Activated naive CD4-positive, alpha-beta T cell treated with anti-CD3 and anti-CD28 coated beads for 36 hours (primary cell): ENCODE measurements around the gene HPCAL1. TPM values are rescaled to one million over a fixed set of nuclear protein-coding genes. Genes with fewer than 3 reads are reported as not detected.

Experiments used
- CTCF ChIA-PET: fragments of 350-600 bp; sonication (Branson Sonifier 250); formaldehyde crosslinking; loops from one replicate; lab custom pipeline; 2021; ENCODE audit warnings: antibody characterized with exemption; lab: Charles Lee
- DNase-seq: peaks from one replicate; pipeline ENCODE4 v3.0.0-alpha.2; 2020
- H3K27ac Mint-ChIP-seq: one replicate; pipeline ENCODE4 v1.8.0; 2021; ENCODE audit warnings: mild to moderate bottlenecking, mixed read lengths
- H3K27me3 Mint-ChIP-seq: one replicate; pipeline ENCODE4 v1.8.0; 2021; ENCODE audit warnings: low read depth, mixed read lengths
- H3K36me3 Mint-ChIP-seq: one replicate; pipeline ENCODE4 v1.8.0; 2021; ENCODE audit warnings: low read depth, mixed read lengths
- H3K4me1 Mint-ChIP-seq: one replicate; pipeline ENCODE4 v1.8.0; 2021; ENCODE audit warnings: low read depth, mixed read lengths
- H3K4me3 Mint-ChIP-seq: one replicate; pipeline ENCODE4 v1.8.0; 2021; ENCODE audit warnings: mild to moderate bottlenecking, moderate library complexity, mixed read lengths
- H3K9me3 Mint-ChIP-seq: one replicate; pipeline ENCODE4 v1.8.0; 2021; ENCODE audit warnings: mixed read lengths
- intact Hi-C: fragments of 100-400 bp; cut with micrococcal nuclease; formaldehyde crosslinking; loops from one replicate; pipeline ENCODE4 v1.15.1; 2023
- total RNA-seq, 2 experiments: library from RNA; stranded (reverse); gene quantifications; one replicate each; pipeline ENCODE4 v1.2.3, GENCODE V29; 2021

Gene HPCAL1
- total RNA-seq = 10 to 100 TPM; 71.4 to 73.8 TPM

DNA sequence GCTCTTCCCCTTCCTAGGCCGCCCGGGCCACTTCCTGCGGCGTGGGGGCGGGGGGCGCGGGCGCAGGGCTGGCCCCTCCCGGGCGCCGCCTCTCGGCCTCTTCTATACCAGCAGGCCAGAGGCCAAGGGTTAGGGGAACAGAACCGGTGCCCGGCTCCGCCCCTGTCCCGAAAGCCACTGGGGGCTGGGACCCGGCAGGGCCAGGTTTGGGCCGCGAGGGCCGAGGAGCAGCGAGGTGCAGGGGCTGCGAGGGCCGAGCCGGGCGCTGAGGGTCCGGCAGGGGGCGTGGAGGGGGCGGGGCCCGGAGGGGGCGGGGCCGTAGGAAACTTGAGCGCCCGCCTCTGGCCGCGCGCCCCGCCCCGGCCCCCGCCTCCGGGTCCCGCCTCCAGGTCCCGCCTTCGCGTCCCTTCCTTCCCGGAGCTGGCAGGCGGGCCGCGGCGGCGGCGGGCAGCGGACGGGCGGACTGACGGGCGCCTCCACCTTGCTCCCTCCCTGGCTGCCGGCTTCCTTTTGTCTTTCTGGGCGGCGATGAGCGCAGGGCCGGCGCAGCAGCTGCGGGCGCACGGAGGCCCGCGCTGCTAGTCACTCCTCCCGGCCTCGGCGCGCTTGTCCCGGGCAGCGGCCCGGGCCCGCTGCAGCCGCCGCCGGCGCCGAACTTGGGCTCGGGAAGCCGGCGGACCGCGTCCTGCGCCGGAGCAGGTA lies at the start of gene HPCAL1:
Gene HPCAL1, plus strand, starts transcription at position 426 of the 702 bp plus-strand sequence. CDS start 116,854 bp downstream, outside the sequence.
- no peaks in the 10 kb centered on the region for H3K9me3 Mint-ChIP-seq
- H3K36me3 Mint-ChIP-seq = peaks cover 2% of the 10 kb centered on the region
- H3K4me3 Mint-ChIP-seq = peak within 1 kb of the TSS; percentile 99
- peak; percentile 84 for DNase-seq
- CTCF ChIA-PET = interaction anchor here (0.5 to 11.4 kb wide), 7 partner anchors 19 to 374 kb away, joined by 3 to 125 read pairs (median 4); no protein-coding TSS in a partner anchor
- peak within 1 kb of the TSS; percentile 83 for H3K27ac Mint-ChIP-seq
- peaks cover 71% of the 10 kb centered on the region for H3K4me1 Mint-ChIP-seq
- intact Hi-C loops = loop anchor here (1.0 to 10.0 kb wide), 7 partner anchors 30 to 748 kb away; partner anchors contain the start of genes ADAM17 and RRM2
- no peaks in the 10 kb centered on the region for H3K27me3 Mint-ChIP-seq

DNA sequence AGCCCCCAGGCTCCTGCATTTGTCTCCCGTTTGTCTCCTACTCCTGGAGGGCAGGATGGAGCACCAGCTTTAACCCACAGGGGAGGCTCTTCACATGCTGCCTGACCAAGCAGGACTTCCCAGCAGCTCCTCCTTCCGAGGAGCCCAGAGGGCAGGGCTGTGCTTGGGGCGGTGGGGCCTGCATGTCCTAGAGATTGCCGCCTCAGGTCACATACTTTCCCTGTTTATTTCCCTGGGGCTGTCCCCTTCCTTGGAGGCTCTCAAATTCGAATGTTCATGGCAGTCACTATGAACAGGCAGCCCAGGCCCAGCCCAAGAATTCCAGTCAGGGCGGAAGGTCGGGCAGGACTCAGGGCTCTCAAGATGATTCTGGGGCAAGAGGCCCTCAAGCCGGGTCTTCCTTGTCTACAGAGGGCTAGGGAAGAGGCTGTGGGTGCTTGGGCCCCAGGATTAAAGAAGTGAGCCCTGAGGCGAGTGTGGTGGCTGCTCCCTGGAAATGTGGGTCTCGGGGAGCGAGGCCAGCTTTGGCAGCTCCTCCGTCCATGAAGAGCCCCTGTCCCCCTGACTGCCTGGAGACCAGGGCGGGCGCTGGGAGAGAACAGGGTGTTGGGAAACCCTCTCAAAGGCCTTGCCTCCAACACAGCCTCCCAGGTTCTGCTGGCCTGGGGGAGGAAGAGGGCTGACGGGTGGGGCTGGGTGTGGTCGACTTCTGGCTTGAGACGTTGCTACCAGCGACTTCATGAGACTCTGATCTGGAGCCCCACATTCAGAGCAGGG lies 48.9 kb upstream of the HPCAL1 start:
- H3K4me1 Mint-ChIP-seq = no peaks in the 10 kb centered on the region
- CTCF ChIA-PET = no interaction called here
- no peak overlapping the region for H3K27ac Mint-ChIP-seq
- H3K9me3 Mint-ChIP-seq = peaks cover 17% of the 10 kb centered on the region
- DNase-seq = no peak
- no peaks in the 10 kb centered on the region for H3K36me3 Mint-ChIP-seq
- intact Hi-C loops = no loop called here
- no peak overlapping the region for H3K4me3 Mint-ChIP-seq
- no peaks in the 10 kb centered on the region for H3K27me3 Mint-ChIP-seq

DNA sequence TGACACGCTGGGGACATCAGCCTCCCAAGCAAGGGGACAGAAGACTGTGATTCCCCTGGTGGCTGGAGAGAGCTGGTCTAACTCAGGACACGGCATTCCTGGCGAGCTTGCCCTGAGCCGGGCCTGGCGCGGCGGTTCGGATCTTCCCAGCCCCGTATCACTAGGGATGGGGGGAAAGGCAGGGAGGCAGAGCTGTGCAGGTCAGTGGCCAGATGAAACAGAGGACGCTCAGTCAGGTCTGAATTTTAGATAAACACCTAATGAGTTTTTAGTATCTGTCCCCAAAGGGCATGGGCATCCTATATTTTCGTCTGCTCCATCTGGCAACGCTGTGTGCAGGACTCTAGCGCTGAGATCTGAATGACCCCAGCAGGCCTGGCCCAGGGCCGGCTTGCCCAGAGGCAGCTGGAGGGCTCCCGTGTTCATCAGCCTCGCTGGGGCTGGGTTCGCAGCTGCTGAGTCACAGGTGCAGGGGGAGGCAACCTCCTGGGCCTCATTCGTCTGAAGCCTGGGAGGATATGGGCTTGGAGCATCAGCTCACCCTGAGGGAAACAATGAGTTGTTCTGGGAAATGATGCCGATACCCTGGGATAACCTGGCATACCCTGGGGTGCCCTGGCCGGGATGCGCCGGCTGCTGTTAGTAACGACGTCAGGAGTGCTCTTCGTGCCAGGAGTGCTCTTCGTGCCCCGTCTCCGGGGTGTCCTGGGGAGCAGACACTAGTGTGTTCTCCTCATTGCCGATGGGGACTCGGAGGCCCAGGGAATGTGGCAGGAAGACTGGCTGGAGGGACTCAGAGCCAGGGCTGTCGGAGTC lies 48.1 kb upstream of the HPCAL1 start:
- Mint-ChIP-seq H3K27me3 (no peaks in the 10 kb centered on the region), H3K4me1 (no peaks in the 10 kb centered on the region), H3K36me3 (no peaks in the 10 kb centered on the region), H3K9me3 (peaks cover 13% of the 10 kb centered on the region), H3K4me3 (no peak overlapping the region), H3K27ac (no peak overlapping the region)
- no peak for DNase-seq
- intact Hi-C loops = no loop called here
- CTCF ChIA-PET = no interaction called here

DNA sequence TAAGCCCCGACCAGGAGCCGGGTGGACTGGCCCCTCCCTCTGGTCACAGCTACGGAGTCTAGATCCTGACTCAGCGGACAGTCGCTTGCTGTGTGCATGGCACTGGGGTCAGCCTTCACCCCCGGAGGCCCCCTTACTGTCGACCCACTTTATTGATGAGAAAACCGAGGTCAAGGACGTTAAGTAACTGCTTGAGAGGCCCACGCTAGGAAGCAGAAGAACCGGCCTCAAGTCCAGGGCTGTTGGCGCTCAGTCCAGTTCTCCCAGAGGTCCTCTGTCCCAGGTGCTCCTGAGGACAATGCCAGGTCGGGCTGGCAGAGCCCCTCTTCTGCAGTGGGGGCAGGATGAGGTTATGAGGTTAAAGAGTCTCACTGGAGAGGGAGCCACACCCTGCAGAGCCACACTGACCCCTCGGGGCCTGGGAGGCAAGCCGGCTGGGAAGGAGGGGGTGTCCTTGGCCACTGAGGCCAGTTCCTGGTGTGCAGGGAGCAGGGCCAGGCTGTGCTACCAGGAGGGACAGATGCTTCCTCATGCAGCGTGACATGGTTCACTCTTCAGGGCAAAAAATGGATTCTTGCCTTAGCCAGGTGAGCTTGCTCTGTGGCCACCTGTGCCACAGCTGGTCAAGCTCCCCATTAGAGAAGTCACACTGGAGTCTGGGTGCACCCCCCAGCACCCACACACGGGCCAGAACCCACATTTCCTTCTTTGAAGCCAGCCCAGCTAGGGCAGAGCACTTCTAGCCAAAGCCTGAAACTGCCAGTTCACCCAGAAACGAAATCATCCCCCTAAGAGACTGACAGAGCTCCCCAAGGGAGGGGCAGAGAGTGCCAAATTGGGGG lies 47.3 kb upstream of the HPCAL1 start:
- Mint-ChIP-seq H3K4me3 (no peak overlapping the region), H3K9me3 (peaks cover 6% of the 10 kb centered on the region), H3K27me3 (no peaks in the 10 kb centered on the region), H3K36me3 (no peaks in the 10 kb centered on the region), H3K4me1 (no peaks in the 10 kb centered on the region), H3K27ac (no peak overlapping the region)
- CTCF ChIA-PET = no interaction called here
- DNase-seq = no peak
- intact Hi-C loops = no loop called here

DNA sequence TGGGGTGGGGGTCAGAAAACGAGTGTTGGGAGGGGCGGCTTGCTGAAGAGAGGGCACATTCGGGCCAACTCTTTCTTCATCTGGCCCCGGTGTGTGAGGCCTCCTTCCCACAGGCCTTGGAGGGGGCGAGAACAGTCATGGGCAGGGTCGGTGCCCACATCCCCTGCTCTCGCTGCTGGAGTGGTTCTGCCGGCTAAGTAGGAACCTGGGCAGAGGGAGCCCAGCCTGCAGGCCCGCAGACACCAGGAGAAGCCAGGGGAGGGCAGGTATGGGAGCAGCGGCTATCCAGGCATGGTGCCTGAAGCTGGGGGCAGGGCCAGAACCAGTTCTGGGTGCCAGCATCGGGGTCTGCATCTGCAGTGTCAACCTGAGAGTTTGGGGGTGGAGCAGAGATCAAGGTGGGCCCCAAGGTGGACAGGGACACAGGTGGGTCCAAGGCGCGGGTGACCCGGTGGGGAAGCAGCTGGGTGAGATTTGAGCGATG lies 46.6 kb upstream of the HPCAL1 start:
- intact Hi-C loops = no loop called here
- H3K27me3 Mint-ChIP-seq = no peaks in the 10 kb centered on the region

DNA sequence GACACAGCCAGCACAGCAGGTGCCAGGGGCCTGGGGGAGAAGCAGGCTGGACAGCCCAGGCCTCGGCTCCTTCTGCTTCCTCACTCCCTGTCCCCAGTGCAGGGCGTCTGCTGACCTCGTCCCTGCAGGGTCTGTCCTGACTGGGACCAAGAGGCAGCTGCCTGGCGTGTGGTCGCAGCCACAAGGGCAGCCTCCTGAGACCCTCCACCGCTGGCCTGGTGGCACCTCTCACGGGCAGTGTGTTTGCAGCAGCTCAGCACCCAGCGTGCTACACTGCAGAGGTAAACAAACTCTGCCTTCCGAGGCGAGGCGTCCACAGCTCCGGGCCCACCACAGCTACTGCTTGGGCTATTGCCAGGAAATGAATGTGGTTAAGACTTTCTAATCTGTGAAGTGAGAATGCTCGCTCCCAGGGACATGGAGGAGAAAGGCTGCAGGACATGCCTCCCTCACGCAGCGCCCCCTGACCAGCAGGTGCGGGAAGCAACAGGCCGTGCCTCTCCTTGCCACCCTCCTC lies 46.1 kb upstream of the HPCAL1 start:
- H3K4me3 Mint-ChIP-seq = no peak overlapping the region
- CTCF ChIA-PET = no interaction called here

More for the DNA sequence above, 46.6 kb upstream of the HPCAL1 start:
- Mint-ChIP-seq H3K4me1 (no peaks in the 10 kb centered on the region), H3K36me3 (no peaks in the 10 kb centered on the region), H3K4me3 (no peak overlapping the region), H3K27ac (no peak overlapping the region), H3K9me3 (peaks cover 2% of the 10 kb centered on the region)
- no peak for DNase-seq
- CTCF ChIA-PET = no interaction called here

DNA sequence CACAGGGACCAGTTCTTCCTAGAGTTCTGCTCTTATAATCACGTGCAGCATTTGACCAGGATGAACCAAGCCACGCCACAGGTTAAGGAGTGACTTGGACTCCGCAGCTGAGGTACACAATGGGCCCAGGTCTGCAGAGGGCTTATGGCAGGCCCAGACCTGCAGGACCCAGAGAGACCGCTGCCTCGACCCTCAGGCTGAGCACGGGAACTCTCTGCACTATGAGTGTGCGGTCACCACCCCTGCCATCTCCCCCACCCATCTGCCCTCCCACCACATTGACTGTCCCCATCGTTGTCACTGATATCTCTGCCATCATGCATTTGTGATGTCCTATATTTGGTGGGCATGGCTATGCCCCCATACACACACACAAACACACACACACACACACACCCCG lies 45.7 kb upstream of the HPCAL1 start:
- no peak overlapping the region for H3K4me3 Mint-ChIP-seq
- no peaks in the 10 kb centered on the region for H3K9me3 Mint-ChIP-seq
- no peaks in the 10 kb centered on the region for H3K27me3 Mint-ChIP-seq
- no peak overlapping the region for H3K27ac Mint-ChIP-seq
- no peak for DNase-seq
- intact Hi-C loops = no loop called here
- H3K4me1 Mint-ChIP-seq = no peaks in the 10 kb centered on the region
- CTCF ChIA-PET = no interaction called here
- no peaks in the 10 kb centered on the region for H3K36me3 Mint-ChIP-seq

More for the DNA sequence above, 46.1 kb upstream of the HPCAL1 start:
- no peaks in the 10 kb centered on the region for H3K27me3 Mint-ChIP-seq
- H3K9me3 Mint-ChIP-seq = peaks cover under 1% of the 10 kb centered on the region
- H3K27ac Mint-ChIP-seq = no peak overlapping the region
- intact Hi-C loops = no loop called here
- no peaks in the 10 kb centered on the region for H3K36me3 Mint-ChIP-seq
- no peaks in the 10 kb centered on the region for H3K4me1 Mint-ChIP-seq
- no peak for DNase-seq

DNA sequence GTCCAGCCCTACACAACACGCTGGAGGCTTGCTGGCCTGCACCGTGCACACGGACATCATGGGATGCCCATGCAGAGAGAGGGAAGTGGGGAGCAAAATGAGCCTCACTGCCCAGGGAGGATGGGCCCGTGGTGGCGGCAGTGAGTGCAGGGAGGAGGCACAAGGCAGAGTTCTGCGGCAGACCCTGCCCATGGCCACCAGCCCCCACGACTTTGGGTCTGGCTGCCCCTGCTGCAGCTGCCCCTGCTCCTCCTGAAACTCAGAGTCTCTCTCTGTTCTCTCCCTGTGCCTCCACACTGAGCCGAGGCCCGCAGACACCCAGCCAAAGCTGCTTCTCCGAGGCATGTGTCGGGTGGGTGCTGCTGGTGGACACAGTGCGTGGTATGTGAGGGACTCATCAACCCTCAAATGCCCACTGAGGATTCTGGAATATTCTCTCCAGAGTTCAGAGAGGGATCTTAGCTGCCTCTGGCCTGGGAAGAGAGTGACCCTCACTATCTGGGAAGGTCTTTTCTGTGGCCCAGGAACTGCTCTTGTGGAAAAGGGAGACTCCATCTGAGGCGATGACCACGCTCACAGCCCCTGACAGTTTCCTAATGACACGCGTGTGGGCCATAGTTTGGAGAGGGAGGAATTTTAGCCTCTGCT lies 45.1 kb upstream of the HPCAL1 start:
- Mint-ChIP-seq H3K4me1 (no peaks in the 10 kb centered on the region), H3K36me3 (no peaks in the 10 kb centered on the region), H3K4me3 (no peak overlapping the region), H3K27me3 (no peaks in the 10 kb centered on the region), H3K9me3 (no peaks in the 10 kb centered on the region), H3K27ac (no peak overlapping the region)
- intact Hi-C loops = no loop called here
- CTCF ChIA-PET = no interaction called here
- DNase-seq = no peak

DNA sequence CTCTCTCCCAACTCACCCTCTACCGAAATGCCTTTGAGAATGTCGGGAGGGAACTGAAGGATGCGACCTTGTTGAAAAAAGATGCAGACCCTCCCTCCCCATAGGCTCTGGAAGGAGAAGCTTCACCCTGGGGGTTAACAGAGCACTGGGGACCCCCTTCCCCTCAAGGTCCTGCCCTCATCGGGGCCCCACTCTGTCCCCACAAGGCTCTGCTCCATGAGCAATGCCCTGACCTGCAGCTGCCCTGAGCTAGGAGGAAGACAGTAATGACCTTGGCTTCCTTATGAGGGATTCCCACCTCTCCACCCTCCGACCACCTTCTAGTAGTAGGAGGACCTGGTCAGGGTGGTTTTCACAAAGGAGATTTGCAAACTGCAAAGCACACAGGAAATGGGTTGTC lies 44.4 kb upstream of the HPCAL1 start:
- no peak for DNase-seq
- no peak overlapping the region for H3K27ac Mint-ChIP-seq
- CTCF ChIA-PET = no interaction called here
- no peaks in the 10 kb centered on the region for H3K36me3 Mint-ChIP-seq
- no peak overlapping the region for H3K4me3 Mint-ChIP-seq
- intact Hi-C loops = no loop called here
- no peaks in the 10 kb centered on the region for H3K4me1 Mint-ChIP-seq
- H3K9me3 Mint-ChIP-seq = no peaks in the 10 kb centered on the region
- no peaks in the 10 kb centered on the region for H3K27me3 Mint-ChIP-seq

DNA sequence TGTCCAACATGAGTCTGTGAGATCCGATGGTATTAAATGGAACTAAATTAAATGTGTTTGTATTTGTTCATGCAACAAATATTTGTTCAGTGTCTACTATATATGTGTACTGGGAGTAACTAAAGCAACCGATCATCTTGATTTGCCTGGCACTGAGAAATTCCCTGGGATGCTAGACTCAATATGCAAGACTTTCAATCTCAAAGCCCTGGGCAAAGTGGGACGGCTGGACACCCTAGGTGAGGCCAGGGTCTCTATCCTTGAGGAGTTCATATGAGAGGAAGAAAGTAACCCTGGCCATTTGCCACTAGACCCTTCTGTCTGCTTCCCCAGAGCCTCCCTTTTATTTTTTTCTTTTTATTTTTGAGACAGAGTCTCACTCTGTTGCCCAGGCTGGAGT lies 44.0 kb upstream of the HPCAL1 start:
- Mint-ChIP-seq H3K27ac (no peak overlapping the region), H3K36me3 (no peaks in the 10 kb centered on the region), H3K9me3 (no peaks in the 10 kb centered on the region), H3K4me3 (no peak overlapping the region), H3K27me3 (no peaks in the 10 kb centered on the region), H3K4me1 (no peaks in the 10 kb centered on the region)
- DNase-seq = no peak
- intact Hi-C loops = no loop called here
- CTCF ChIA-PET = no interaction called here

DNA sequence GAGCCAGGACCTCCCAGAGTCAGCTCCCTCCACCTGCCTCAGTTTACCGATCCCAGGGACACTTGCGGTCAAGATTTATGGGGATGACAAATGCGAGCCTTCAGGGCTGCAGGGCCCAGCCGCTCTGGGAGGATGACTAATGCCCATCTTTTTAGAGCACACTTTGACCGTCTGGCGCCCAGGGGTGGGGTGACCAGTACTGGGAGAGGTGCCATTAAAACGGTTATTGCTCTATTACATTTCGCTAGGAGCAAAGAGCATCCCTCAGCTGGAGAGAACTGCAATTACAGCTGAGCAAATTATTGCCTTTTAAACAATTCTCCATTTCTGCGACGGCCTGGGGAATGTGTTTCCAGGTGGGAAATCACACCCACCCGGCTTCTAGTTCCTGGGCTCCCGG lies 42.6 kb upstream of the HPCAL1 start:
- DNase-seq = no peak
- intact Hi-C loops = no loop called here
- no peaks in the 10 kb centered on the region for H3K9me3 Mint-ChIP-seq
- H3K4me1 Mint-ChIP-seq = no peaks in the 10 kb centered on the region
- H3K36me3 Mint-ChIP-seq = no peaks in the 10 kb centered on the region
- H3K27ac Mint-ChIP-seq = no peak overlapping the region
- no peak overlapping the region for H3K4me3 Mint-ChIP-seq
- CTCF ChIA-PET = interaction anchor here (0.7 to 1.4 kb wide), 2 partner anchors 93 to 175 kb away, joined by 3 to 5 read pairs; no protein-coding TSS in a partner anchor
- H3K27me3 Mint-ChIP-seq = no peaks in the 10 kb centered on the region
